NCI-H1417 (cell line): Measurements from ENCODE around the gene MLXIPL.

Source experiments
- DNase-seq, 3 experiments: peaks; one replicate each; lab custom pipeline; 2025; lab: John Stamatoyannopoulos, UW

MLXIPL gene

GRCh38 chr7:73549176-73549575 is 75.1 kb downstream of the MLXIPL start:
- no peak for DNase-seq

- no peak for DNase-seq
These were observed 76.5 kb downstream of the MLXIPL start for GRCh38 chr7:73547841-73548240.

- DNase-seq = no peak
These were observed 79.6 kb downstream of the MLXIPL start for GRCh38 chr7:73544678-73545077.
